IPS DF 4.7 (cell line): ENCODE results near the gene MLH1.

Source experiments
- DNase-seq: peaks from one replicate; pipeline ENCODE4 v3.0.0-alpha.2; 2013; ENCODE audit warnings: low spot score; ENCODE audit errors: extremely low read depth

The MLH1 gene

GRCh38 chr3:36973139-36973538, 20.2 kb upstream of the MLH1 start:
- no peak for DNase-seq

DNA sequence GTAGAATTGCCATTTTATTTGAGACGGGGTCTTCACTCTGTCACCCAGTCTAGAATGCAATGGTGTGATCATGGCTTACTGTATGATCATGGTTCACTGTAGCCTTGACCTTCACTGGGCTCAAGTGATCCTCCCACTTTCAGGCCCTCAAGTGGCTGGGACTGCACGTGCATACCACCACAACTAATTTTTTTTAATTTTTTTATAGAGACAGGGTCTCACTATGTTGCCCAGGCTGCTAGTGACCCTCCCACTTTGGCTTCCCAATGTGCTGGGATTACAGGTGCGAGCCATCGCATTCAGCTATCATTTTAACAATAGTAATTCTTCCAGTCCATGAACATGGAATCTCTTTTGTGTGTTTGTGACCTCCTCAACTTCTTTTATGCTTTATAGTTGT, 12.3 kb upstream of the MLH1 start:
- DNase-seq: no peak

- DNase-seq: no peak
Observed at GRCh38 chr3:36988356-36988755, 5.0 kb upstream of the MLH1 start.

- no peak for DNase-seq
Observed at GRCh38 chr3:36989005-36989404, 4.3 kb upstream of the MLH1 start.

GRCh38 chr3:36989568-36989967, 3.8 kb upstream of the MLH1 start:
- DNase-seq: no peak

DNA sequence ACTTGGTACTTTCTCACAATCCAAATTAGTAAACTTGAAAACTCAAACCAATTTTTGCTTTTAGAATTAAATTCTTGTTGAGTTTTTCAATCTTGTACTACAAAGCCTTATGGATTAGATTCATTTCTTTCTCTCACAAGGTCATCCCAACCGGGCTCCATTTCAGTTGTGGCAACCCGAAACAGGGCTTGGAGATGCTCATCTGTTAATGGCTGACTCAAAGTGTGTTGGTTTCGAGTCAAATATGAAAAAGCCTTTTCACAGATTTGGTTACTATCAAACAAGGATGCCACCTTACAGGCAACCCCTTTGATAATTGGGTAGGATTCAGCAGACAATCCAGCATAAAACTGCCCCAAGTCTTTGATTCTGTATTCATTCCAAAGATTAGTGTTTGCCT, 2.2 kb upstream of the MLH1 start:
- DNase-seq: no peak

GRCh38 chr3:36991923-36992805, 1.2 kb upstream of the MLH1 start:
- no peak for DNase-seq

- no peak for DNase-seq
Observed at GRCh38 chr3:36992806-36993325, 452 bp upstream of the MLH1 start, which contains the start of gene EPM2AIP1. Gene EPM2AIP1 (minus strand): TSS chr3:36993131. CDS start chr3:36993077, 54 bp downstream.

DNA sequence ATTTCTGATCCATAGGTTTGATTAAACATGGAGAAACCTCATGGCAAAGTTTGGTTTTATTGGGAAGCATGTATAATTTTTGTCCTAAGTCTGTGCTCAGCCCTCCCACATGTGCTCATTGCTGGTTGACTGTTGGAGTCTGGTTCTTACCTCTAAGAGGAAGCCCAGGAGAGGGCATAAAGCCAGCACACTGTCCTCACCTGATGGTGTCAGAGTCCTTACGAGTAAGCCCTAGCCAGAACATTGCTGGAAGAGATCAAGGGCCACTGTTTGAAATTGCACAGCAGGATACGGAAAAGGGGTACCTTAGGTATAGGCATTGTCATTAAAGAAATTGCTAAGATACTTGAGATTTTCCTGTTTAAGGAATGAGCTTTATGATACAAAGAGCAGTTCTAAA, 21.3 kb downstream of the MLH1 start:
- DNase-seq: no peak

DNA sequence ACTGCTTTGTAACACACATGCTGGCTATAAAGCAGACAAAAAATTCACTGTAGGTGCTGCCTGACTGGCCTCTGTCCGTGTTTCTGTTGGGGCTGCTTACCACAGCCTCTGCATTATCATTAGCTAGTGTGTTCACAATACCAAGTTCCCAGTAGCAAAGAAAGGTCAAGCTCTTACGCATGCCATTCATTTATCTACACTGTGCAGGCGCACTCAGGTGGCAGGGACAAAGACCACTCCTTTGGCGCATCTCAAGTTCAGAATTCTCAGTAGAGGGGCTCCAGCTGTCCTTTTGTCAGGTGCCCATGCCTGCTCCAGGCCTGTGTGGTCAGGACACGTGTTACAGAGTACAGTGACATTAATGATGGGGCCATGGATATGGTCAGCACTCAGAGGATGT, 22.3 kb downstream of the MLH1 start:
- DNase-seq: no peak

DNA sequence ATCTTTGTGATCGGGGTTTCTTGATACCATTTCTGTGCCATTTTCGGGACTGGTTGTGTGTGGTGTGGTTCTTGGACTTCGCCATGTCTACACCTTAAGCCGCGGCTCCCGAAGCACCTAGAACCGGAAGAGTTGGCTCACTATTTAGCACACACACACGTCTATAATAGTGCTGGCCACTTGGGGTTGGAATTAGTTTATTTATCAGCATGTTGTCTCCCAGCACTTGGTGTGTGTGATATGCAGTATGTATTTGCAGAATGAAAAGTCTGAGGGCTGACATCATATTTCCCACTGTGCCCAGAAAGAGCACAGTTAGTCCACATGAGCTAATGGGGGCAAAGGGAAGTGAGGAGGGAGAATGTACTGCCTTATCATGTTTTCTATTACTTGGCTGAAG, 23.6 kb downstream of the MLH1 start:
- DNase-seq: no peak

- DNase-seq: no peak
Observed at GRCh38 chr3:37017683-37018082, 24.4 kb downstream of the MLH1 start.

- DNase-seq: no peak
Observed at GRCh38 chr3:37024092-37024491, 30.8 kb downstream of the MLH1 start.

- no peak for DNase-seq
Observed at GRCh38 chr3:37024820-37025405, 31.6 kb downstream of the MLH1 start.

DNA sequence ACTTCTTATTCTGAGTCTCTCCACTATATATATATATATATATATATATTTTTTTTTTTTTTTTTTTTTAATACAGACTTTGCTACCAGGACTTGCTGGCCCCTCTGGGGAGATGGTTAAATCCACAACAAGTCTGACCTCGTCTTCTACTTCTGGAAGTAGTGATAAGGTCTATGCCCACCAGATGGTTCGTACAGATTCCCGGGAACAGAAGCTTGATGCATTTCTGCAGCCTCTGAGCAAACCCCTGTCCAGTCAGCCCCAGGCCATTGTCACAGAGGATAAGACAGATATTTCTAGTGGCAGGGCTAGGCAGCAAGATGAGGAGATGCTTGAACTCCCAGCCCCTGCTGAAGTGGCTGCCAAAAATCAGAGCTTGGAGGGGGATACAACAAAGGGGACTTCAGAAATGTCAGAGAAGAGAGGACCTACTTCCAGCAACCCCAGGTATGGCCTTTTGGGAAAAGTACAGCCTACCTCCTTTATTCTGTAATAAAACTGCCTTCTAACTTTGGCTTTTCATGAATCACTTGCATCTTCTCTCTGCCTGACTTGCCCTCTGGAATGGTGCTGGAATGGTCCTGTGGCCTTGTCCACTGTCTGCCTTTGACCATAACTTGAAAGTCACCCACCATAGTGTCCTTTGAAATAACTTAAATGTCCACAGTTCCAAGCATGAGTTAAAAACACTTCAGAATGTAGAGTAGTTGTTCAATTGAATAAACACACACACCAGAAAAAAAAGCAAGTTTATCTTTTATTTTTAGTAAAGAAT, 32.4 kb downstream of the MLH1 start:
- DNase-seq: no peak

GRCh38 chr3:37026851-37027250, 33.5 kb downstream of the MLH1 start:
- no peak for DNase-seq

DNA sequence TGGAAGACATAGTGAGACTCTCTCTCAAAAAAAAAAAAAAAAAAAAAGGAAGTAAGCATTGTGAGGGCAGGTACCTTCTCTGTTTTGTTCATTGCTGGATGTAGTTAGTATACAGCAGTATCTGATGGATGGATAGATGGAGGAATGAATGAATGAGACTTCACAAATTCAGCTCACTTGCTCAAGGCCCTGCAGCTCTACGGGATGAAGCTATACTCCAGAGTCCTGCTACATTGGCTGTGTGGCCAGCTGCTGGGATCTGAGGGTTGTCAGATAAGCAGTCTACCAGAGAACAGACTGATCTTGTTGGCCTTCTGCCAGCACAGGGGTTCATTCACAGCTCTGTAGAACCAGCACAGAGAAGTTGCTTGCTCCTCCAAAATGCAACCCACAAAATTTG, 35.0 kb downstream of the MLH1 start:
- no peak for DNase-seq

GRCh38 chr3:37029111-37029510, 35.8 kb downstream of the MLH1 start:
- no peak for DNase-seq

DNA sequence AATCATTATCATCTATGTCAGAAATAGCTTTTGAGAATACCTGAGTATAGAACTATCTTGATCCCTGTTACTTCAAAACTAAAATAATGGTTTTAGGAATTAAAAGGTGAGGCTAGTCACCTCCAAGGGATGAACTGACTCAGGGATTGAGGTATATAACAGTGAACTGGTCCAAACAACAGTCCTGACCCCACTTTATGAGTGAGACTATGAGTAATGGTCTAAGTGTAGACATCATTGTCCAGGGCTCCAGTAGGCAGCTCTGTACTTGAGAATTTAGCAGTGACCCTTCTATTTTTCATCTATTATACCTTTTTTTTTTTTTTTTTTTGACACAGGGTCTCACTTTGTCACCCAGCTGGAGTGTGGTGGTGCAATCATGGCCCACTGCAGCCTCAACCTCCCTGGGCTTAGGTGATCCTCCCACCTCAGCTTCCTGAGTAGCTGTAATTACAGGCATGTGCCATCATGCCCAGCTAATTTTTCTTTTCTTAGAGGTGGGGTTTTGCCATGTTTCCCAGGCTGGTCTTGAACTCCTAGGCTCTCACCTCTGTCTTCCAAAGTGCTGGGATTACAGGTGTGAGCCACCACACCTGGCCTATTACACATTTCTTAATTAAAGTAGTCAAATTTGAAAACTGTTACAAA, 36.3 kb downstream of the MLH1 start:
- DNase-seq: no peak

DNA sequence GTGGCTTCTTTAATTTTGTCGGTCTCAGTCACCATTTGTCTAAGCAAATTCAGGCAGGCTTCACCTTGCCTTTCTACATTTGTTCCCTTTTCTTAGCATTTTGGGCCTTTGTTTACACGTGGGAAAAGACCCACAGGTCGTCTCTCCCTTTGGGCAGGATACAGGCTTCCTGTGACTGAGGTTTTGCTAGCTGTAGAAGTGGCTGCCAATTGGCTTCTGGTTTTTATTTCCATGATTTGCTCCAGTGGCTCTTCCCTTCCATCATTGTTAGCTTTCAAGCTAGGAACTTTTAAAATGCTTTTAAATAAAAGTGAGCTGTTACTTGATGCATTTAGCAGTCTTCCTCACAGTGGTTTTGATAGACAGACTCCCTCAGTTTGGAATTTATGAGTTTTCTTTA, 37.3 kb downstream of the MLH1 start:
- no peak for DNase-seq

- no peak for DNase-seq
Observed at GRCh38 chr3:37031096-37031682, 37.9 kb downstream of the MLH1 start.
